Heart left ventricle (tissue), 13 donors: ENCODE results near the gene NBAS.

Experiments
- CTCF ChIP-seq, 12 donors: fragments of 200-600 bp; sonication (generic) in 4 of 12; IDR thresholded peaks; one replicate each; pipeline versions ENCODE4 v1.5.0 to v1.8.0; 2018 to 2022; ENCODE audit warnings: antibody characterized with exemption in 12 of 12, mild to moderate bottlenecking in 5 of 12
- POLR2A ChIP-seq, 2 donors: fragments of 450-650 bp; IDR thresholded peaks; one replicate each; pipeline ENCODE4 v1.6.1; 2017; ENCODE audit warnings: antibody characterized with exemption in 2 of 2, mild to moderate bottlenecking in 2 of 2, moderate library complexity in 2 of 2
- donor health status: ischemic (EF 13 %, LVEDD 7.1; RV severe dilation, severe dysfunction).
- donor health status: DM: no; HTN: yes; CAD: no.
- donor health status: DM: no; HTN: no; CAD: no.
- donor health status: ischemic (EF 25% LVEDD 6.9; RV normal size, moderate dysfunction).
- donor health status: ischemic (EF 25% LVEDD 5.7; RV mildly dilated, moderate dysfunction).
- donor health status: ischemic (EF 35%, LVEDD 5.7; RV mildly dilated, moderate dysfunction).
- donor health status: nonischemic (EF 11% LVEDD 7.7; RV severe dilation, severe dysfunction).
- donor health status: DM: yes; HTN: yes; CAD: no.
- donor health status: PGD.
- donor health status: ischemic (EF 29% LVEDD 5.4; RV normal size, mild dysfunction).
- donor health status: nonischemic (EF 23%, LVEDD 6.1; RV moderate dilation, normal function).

GRCh38 chr2:15154297-15154696 lies 406.8 kb downstream of the NBAS start:
- no peak for TF ChIP-seq CTCF (IDR thresholded peaks at IDR 0.05)
- no peak for TF ChIP-seq POLR2A (IDR thresholded peaks at IDR 0.05)
